ENCODE measurements around the gene HK2. TPM values are rescaled to one million over a fixed set of nuclear protein-coding genes. Genes with fewer than 3 reads are reported as not detected.

The HK2 gene
- total and polyA plus RNA-seq, 12 donors: 3.4 to 43.4 (median 13.1) TPM

DNA sequence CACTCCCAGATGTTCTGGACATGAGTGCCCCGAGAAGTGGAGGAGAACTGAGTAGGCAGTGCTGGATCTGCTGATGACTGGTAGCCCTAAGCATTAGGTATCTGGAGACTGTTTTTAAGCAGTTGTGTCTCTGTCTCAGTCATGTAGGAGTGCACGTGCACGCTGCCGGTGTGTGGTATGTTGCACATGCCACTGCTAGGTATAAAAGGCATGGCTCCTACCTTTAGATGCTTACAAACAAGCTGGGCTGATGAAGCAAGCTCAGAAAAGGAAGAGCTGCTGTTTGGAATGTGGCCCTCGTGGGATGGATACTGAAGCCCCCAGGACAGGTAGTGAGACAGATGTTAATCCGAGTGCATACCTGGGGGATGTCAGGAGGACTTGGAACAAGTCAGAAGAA, 49.1 kb downstream of the HK2 start:
- TF ChIP-seq CTCF (IDR thresholded peaks at IDR 0.05): no peak
- H3K4me3 ChIP-seq: no peak overlapping the region
- 89 to 97% methylated on average over 6 of the region's 6 CpGs for WGBS, 2 donors
- no peaks in the 10 kb centered on the region for H3K4me1 ChIP-seq
- H3K9me3 ChIP-seq: no peaks in the 10 kb centered on the region
- DNase-seq (no peak), ATAC-seq (no peak)
- no peak overlapping the region for H3K27ac ChIP-seq
- H3K27me3 ChIP-seq: no peaks in the 10 kb centered on the region
- intact Hi-C loops (cut with DNase I): no loop called here
- peaks cover 0 to 96% (median 0%) of the 10 kb centered on the region in 9 donors for H3K36me3 ChIP-seq

DNA sequence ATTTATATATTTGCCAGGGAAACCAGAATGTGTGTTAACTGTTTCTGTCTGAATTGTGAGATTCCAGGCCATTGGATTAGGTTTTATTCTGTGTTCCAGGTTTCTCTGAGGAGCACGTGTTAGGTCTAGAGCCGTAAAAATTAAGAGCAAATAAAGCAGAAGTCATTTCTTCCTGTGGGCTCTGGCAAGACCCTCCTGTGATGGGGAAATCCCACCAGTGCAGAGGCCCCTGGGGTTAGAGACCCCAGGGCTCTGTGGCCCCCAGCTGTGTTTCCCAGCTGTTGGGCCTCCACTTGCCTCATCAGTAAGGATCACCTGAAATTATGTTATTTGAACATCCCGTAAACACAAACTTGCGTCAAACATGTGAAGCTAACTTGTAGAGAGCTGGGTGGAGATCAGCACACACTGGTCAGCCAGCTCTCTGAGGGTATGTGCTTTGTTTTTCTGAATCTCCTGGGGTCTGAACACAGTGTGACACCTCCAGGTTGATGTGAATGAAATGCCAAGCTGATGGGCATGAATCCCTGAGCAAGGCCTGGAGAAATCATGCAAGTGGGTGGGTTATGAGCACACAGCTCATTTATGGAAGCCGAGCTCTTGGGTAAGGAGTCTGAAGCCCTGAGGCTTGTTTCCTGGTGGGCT, 50.3 kb downstream of the HK2 start:
- Histone ChIP-seq H3K9me3 (no peaks in the 10 kb centered on the region), H3K4me3 (no peak overlapping the region), H3K4me1 (no peaks in the 10 kb centered on the region), H3K27me3 (no peaks in the 10 kb centered on the region), H3K36me3 (peaks cover 0 to 96% (median 0%) of the 10 kb centered on the region in 9 donors), H3K27ac (no peak overlapping the region)
- no peak for DNase-seq
- no peak for TF ChIP-seq CTCF (IDR thresholded peaks at IDR 0.05)
- no peak for ATAC-seq
- 91 to 92% methylated on average over 5 of the region's 5 CpGs for WGBS, 2 donors
- intact Hi-C loops (cut with DNase I): no loop called here

DNA sequence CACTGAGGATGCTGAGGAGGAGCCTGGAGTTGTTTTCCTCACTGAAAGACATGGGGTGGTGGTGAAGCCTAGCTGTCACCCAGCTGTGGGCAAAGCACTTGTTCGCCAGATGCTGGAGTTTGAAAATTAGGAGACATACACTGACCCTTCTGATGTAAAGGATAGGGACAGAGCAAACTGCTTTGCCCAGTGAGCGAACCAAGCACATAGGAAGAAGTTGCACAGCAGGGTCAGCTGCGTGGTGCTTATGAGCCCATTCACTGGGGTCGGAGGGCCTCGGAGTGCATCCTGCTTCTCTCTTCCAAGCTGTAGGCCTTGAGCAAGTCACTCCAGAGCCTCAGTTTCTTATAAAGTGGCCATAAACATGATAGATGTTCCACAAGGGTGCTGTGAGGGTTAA, 50.9 kb downstream of the HK2 start:
- no peak for ATAC-seq
- 95 to 96% methylated on average over 5 of the region's 5 CpGs for WGBS, 2 donors
- intact Hi-C loops (cut with DNase I): no loop called here
- Histone ChIP-seq H3K9me3 (no peaks in the 10 kb centered on the region), H3K4me3 (no peak overlapping the region), H3K4me1 (no peaks in the 10 kb centered on the region), H3K27ac (no peak overlapping the region), H3K36me3 (peaks cover 0 to 96% (median 0%) of the 10 kb centered on the region in 9 donors), H3K27me3 (no peaks in the 10 kb centered on the region)
- TF ChIP-seq CTCF (IDR thresholded peaks at IDR 0.05): no peak
- no peak for DNase-seq

- Histone ChIP-seq H3K27me3 (no peaks in the 10 kb centered on the region), H3K4me1 (no peaks in the 10 kb centered on the region), H3K9me3 (no peaks in the 10 kb centered on the region), H3K27ac (no peak overlapping the region), H3K4me3 (no peak overlapping the region), H3K36me3 (peaks cover 0 to 96% (median 0%) of the 10 kb centered on the region in 9 donors)
- DNase-seq (no peak), ATAC-seq (no peak)
- WGBS, 2 donors: 88 to 94% methylated on average over 8 of the region's 8 CpGs
- intact Hi-C loops (cut with DNase I): no loop called here
- no peak for TF ChIP-seq CTCF (IDR thresholded peaks at IDR 0.05)
Observed at GRCh38 chr2:74886251-74886650, 52.3 kb downstream of the HK2 start.

Measured in heart right ventricle (tissue), 16 donors.